ENCODE measurements around the gene SASH3.

SASH3 gene

GRCh38 chrX:129769467-129770154, 10.1 kb upstream of the SASH3 start:
- Histone ChIP-seq H3K27me3 (ENCODE audit: low read depth, low read length) (no peaks in the 10 kb centered on the region), H3K4me2 (ENCODE audit: low read length) (peak overlapping the region; percentile 26), H3K9ac (ENCODE audit: low read length) (no peak overlapping the region; the same call in 1 of the 2 replicates), H3K4me3 (ENCODE audit: low read length) (no peak overlapping the region), H3K27ac (ENCODE audit: low read length) (no peak overlapping the region), H3K9me3 (ENCODE audit: insufficient read depth, low read length) (no peaks in the 10 kb centered on the region), H3K36me3 (replicated peaks; ENCODE audit: low read depth, low read length) (no peaks in the 10 kb centered on the region), H2AFZ (ENCODE audit: low read depth, low read length) (peak overlapping the region; percentile 41; the same call in 1 of the 2 replicates), H4K20me1 (ENCODE audit: insufficient read depth, low read length) (no peaks in the 10 kb centered on the region), H3K4me1 (ENCODE audit: low read length) (peaks cover 51% of the 10 kb centered on the region), H3K79me2 (ENCODE audit: low read length) (no peaks in the 10 kb centered on the region)
- TF ChIP-seq CTCF (IDR thresholded peaks at IDR 0.05; ENCODE audit: low read depth, low read length): no peak
- no peak for TF ChIP-seq EZH2phosphoT487 (IDR thresholded peaks at IDR 0.05; ENCODE audit: low read depth)

GRCh38 chrX:129771266-129771995, 8.3 kb upstream of the SASH3 start:
- H3K4me3 ChIP-seq (ENCODE audit: low read length): no peak overlapping the region
- no peaks in the 10 kb centered on the region for H3K36me3 ChIP-seq (replicated peaks; ENCODE audit: low read depth, low read length)
- no peaks in the 10 kb centered on the region for H3K9me3 ChIP-seq (ENCODE audit: insufficient read depth, low read length)
- H3K9ac ChIP-seq (ENCODE audit: low read length): peak overlapping the region; percentile 40; the same call in 1 of the 2 replicates
- H3K4me2 ChIP-seq (ENCODE audit: low read length): no peak overlapping the region
- peak overlapping the region; percentile 68 for H2AFZ ChIP-seq (ENCODE audit: low read depth, low read length)
- no peaks in the 10 kb centered on the region for H4K20me1 ChIP-seq (ENCODE audit: insufficient read depth, low read length)
- H3K4me1 ChIP-seq (ENCODE audit: low read length): peaks cover 63% of the 10 kb centered on the region
- no peak for TF ChIP-seq CTCF (IDR thresholded peaks at IDR 0.05; ENCODE audit: low read depth, low read length)
- no peak for TF ChIP-seq EZH2phosphoT487 (IDR thresholded peaks at IDR 0.05; ENCODE audit: low read depth)
- peak overlapping the region; percentile 100 for H3K27ac ChIP-seq (ENCODE audit: low read length)
- no peaks in the 10 kb centered on the region for H3K27me3 ChIP-seq (ENCODE audit: low read depth, low read length)
- no peaks in the 10 kb centered on the region for H3K79me2 ChIP-seq (ENCODE audit: low read length)

GRCh38 chrX:129772796-129773431, 6.8 kb upstream of the SASH3 start:
- peak overlapping the region; percentile 84 for H3K4me2 ChIP-seq (ENCODE audit: low read length)

More at GRCh38 chrX:129772796-129773431, 6.8 kb upstream of the SASH3 start:
- Histone ChIP-seq H4K20me1 (ENCODE audit: insufficient read depth, low read length) (no peaks in the 10 kb centered on the region), H3K36me3 (replicated peaks; ENCODE audit: low read depth, low read length) (no peaks in the 10 kb centered on the region), H3K4me1 (ENCODE audit: low read length) (peaks cover 77% of the 10 kb centered on the region), H3K27ac (ENCODE audit: low read length) (peak overlapping the region; percentile 100), H2AFZ (ENCODE audit: low read depth, low read length) (no peak overlapping the region), H3K9me3 (ENCODE audit: insufficient read depth, low read length) (no peaks in the 10 kb centered on the region), H3K9ac (ENCODE audit: low read length) (peak overlapping the region; percentile 81), H3K79me2 (ENCODE audit: low read length) (peaks cover 5% of the 10 kb centered on the region), H3K27me3 (ENCODE audit: low read depth, low read length) (no peaks in the 10 kb centered on the region), H3K4me3 (ENCODE audit: low read length) (peak overlapping the region; percentile 32; the same call in 1 of the 2 replicates)
- TF ChIP-seq EZH2phosphoT487 (IDR thresholded peaks at IDR 0.05; ENCODE audit: low read depth): no peak
- 0 out of 2 replicates have a peak, but pooled peaks have one; percentile 10 for TF ChIP-seq CTCF (IDR thresholded peaks at IDR 0.05; ENCODE audit: low read depth, low read length)

All from OCI-LY3 (cell line).